Prostate gland (tissue), 2 donors: ENCODE measurements around the gene LRRC71. TPM values are rescaled to one million over a fixed set of nuclear protein-coding genes. Genes with fewer than 3 reads are reported as not detected.
A peak's percentile ranks its signal among the peaks of the same experiment; 100 is the strongest.

Source experiments
- DNase-seq: peaks from one replicate; pipeline ENCODE4 v3.0.0-alpha.2; 2019; ENCODE audit warnings: low spot score
- H3K27ac ChIP-seq, 2 donors: fragments of 200-600 bp; sonication (generic); 2 replicates each; pipeline ENCODE4 v1.5.1; 2017 to 2019
- H3K27me3 ChIP-seq: fragments of 200-600 bp; sonication (generic); replicated peaks from 2 replicates; pipeline ENCODE4 v1.5.1; 2019; ENCODE audit not compliant: insufficient read depth
- H3K36me3 ChIP-seq, 2 donors: fragments of 200-600 bp; sonication (generic); 1 replicate in 1 of 2; 2 replicates in 1 of 2; pipeline versions ENCODE4 v1.5.1 to v1.8.1; 2017 to 2019
- H3K4me1 ChIP-seq: fragments of 200-600 bp; sonication (generic); replicated peaks from 2 replicates; pipeline ENCODE4 v1.5.1; 2019
- H3K4me3 ChIP-seq, 2 donors: fragments of 200-600 bp; sonication (generic); 2 replicates each; pipeline ENCODE4 v1.5.1; 2017 to 2019
- H3K9me3 ChIP-seq: fragments of 200-600 bp; sonication (generic); 2 replicates; pipeline ENCODE4 v1.5.1; 2017
- POLR2A ChIP-seq: fragments of 450-650 bp; IDR thresholded peaks from one replicate; pipeline ENCODE4 v1.6.1; 2016; ENCODE audit warnings: antibody characterized with exemption, mild to moderate bottlenecking
- POLR2AphosphoS5 ChIP-seq: sonication (generic); formaldehyde crosslinking; IDR thresholded peaks from one replicate; pipeline ENCODE4 v1.6.1; 2017; ENCODE audit warnings: antibody characterized with exemption
- WGBS: methylation state at CpG from one replicate; pipeline ENCODE4 v1.1.5; 2018; 5-methylcytosine and 5-hydroxymethylcytosine counted together
- intact Hi-C: fragments of 100-400 bp; cut with DNase I; formaldehyde crosslinking; loops from one replicate; pipeline ENCODE4 v1.14.2; 2022
- total RNA-seq, 2 donors: library from RNA; depleted of rRNA; stranded (reverse); fragments of >200 nt; gene quantifications; one replicate each; pipeline ENCODE4 v1.1.0, GENCODE V29; 2016
- TF ChIP-seq, protein P1 (sequence below), 4 experiments: fragments of 200-600 bp in 2 of 4; fragments of 450-650 bp in 2 of 4; sonication (generic) in 2 of 4; IDR thresholded peaks; 1 replicate in 3 of 4; 2 replicates in 1 of 4; pipeline ENCODE4 v1.5.1; 2016 to 2019; ENCODE audit warnings: antibody characterized with exemption in 4 of 4, mild to moderate bottlenecking in 2 of 4, moderate library complexity in 2 of 4

Gene LRRC71
- total RNA-seq = 1 to 10 TPM in 1 of 2 donors, not detected in 1; 3.7 TPM

DNA sequence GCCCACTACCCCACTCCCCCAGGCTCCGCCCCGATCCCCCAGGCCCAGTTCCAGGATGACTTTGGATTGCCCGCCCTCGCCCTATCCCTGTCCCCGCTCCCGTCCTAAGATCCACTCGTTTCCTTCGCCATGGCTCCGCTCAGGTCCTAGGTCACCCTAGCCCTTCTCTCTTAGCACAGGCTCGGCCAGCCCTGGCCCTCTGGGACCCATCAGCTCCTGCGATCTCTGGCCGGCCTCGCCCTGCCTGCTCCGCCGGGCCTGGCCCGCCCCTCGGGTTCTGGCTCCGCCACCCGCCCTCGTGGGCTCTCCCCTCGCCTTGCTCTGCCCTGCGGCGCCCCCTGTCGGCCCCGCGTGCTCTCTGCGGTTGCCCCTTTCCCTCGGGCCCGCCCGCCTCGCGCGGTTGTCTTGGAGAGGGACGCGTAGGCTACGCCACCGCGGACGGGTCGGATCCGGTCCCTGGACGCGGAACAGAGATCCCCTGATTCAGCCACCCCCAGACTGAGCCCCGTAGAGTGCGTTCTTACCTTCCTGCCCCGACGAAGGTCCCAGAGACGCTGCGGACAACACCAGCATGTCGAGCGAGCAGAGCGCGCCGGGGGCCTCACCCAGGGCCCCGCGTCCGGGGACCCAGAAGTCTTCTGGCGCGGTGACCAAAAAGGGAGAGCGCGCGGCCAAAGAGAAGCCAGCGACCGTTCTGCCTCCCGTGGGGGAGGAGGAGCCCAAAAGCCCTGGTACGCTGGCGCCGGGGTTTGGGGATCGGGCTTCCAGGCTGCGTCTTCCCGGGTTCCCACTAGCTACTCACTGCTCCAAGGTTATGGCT lies at the start of gene LRRC71:
Gene LRRC71, plus strand, starts transcription at position 400 of the 820 bp plus-strand sequence. Its CDS starts 172 bp downstream, at position 572.
- H3K9me3 ChIP-seq = no peaks in the 10 kb centered on the region
- intact Hi-C loops = no loop called here
- no peaks in the 10 kb centered on the region for H3K4me1 ChIP-seq
- H3K27ac ChIP-seq = no peak within 1 kb of the TSS
- no peaks in the 10 kb centered on the region for H3K36me3 ChIP-seq
- 6% methylated on average over 70 of the region's 71 CpGs for WGBS
- H3K27me3 ChIP-seq = no peaks in the 10 kb centered on the region
- TF ChIP-seq POLR2AphosphoS5 (no peak), POLR2A (no peak)
- TF ChIP-seq, protein P1, sequence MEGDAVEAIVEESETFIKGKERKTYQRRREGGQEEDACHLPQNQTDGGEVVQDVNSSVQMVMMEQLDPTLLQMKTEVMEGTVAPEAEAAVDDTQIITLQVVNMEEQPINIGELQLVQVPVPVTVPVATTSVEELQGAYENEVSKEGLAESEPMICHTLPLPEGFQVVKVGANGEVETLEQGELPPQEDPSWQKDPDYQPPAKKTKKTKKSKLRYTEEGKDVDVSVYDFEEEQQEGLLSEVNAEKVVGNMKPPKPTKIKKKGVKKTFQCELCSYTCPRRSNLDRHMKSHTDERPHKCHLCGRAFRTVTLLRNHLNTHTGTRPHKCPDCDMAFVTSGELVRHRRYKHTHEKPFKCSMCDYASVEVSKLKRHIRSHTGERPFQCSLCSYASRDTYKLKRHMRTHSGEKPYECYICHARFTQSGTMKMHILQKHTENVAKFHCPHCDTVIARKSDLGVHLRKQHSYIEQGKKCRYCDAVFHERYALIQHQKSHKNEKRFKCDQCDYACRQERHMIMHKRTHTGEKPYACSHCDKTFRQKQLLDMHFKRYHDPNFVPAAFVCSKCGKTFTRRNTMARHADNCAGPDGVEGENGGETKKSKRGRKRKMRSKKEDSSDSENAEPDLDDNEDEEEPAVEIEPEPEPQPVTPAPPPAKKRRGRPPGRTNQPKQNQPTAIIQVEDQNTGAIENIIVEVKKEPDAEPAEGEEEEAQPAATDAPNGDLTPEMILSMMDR (IDR thresholded peaks at IDR 0.05) = peak in 3 of 4 experiments; percentile 74 to 85 (median 81)
- H3K4me3 ChIP-seq = no peak within 1 kb of the TSS
- peak; percentile 50 for DNase-seq

DNA sequence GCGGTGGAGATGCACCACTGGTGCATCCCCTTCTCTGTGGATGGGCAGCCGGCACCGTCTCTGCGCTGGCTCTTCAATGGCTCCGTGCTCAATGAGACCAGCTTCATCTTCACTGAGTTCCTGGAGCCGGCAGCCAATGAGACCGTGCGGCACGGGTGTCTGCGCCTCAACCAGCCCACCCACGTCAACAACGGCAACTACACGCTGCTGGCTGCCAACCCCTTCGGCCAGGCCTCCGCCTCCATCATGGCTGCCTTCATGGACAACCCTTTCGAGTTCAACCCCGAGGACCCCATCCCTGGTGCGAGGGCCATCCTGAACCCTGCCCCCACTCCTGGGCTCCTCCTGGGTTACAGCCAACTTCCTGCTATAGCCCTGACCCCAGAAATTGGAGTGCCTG lies 46.8 kb upstream of the LRRC71 start:
- Histone ChIP-seq H3K9me3 (no peaks in the 10 kb centered on the region), H3K4me3 (no peak overlapping the region), H3K27ac (no peak overlapping the region), H3K4me1 (no peaks in the 10 kb centered on the region), H3K36me3 (no peaks in the 10 kb centered on the region), H3K27me3 (peaks cover 2% of the 10 kb centered on the region)
- no peak for DNase-seq
- no peak for TF ChIP-seq POLR2A
- TF ChIP-seq, protein P1 (IDR thresholded peaks at IDR 0.05) = no peak
- no peak for TF ChIP-seq POLR2AphosphoS5
- 91% methylated on average over 14 of the region's 18 CpGs for WGBS
- intact Hi-C loops = no loop called here

DNA sequence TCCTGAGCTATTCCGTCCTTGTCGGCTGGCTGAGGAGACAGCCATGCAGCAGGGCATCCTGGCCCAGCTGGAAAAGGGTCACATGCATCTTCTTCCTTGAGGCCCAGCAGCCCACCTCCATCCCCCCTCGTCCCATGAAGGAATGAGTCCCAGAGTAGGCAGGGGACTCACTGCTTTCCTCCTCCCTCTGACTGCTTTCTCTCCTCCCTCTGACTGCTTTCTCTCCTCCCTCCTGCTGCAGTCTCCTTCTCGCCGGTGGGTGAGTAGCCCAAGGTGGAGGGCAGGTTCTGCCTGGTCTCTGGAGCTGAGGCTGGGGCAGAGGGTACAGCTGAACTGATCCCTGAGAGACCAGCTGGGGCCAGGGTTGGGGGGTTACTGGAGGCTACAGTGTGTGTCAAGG lies 46.3 kb upstream of the LRRC71 start:
- intact Hi-C loops = no loop called here

DNA sequence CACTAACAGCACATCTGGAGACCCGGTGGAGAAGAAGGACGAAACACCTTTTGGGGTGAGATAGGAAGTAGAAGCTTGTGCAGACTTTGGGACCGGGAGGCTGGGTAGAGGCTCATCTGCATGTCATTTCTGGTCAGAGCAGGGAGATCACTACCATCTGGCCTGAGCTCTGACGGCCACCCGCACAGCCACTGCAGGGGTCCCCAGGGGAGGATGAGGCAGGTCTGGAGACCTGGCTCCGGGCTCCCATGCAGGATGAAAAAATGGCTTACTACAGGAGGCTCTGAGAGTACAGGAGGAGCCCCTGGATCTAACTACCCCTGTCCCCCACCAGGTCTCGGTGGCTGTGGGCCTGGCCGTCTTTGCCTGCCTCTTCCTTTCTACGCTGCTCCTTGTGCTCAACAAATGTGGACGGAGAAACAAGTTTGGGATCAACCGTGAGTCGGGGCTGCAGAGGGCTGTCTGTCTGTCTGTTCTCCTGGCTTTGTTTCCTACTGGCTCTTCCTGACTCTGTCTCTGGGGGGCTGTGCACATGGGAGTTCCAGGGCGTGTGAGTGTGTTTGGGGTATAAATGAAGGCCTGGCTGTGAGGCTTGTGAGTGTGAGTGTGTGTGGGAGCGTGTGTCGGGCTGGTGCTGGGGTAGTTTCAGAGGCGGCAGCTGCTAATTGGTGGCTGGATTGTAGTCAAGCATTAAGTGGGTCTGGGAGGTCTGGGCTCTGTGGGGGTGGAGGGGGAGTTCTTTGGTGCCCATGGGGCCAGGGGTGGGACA lies 45.7 kb upstream of the LRRC71 start:
- TF ChIP-seq, protein P1 (IDR thresholded peaks at IDR 0.05) = no peak
- no peak for TF ChIP-seq POLR2AphosphoS5
- TF ChIP-seq POLR2A = no peak
- Histone ChIP-seq H3K27me3 (peaks cover 2% of the 10 kb centered on the region), H3K36me3 (no peaks in the 10 kb centered on the region), H3K9me3 (no peaks in the 10 kb centered on the region), H3K4me3 (no peak overlapping the region), H3K27ac (no peak overlapping the region), H3K4me1 (no peaks in the 10 kb centered on the region)
- 84% methylated on average over 16 of the region's 16 CpGs for WGBS
- DNase-seq = no peak
- intact Hi-C loops = no loop called here

More for the DNA sequence above, 46.3 kb upstream of the LRRC71 start:
- Histone ChIP-seq H3K4me1 (no peaks in the 10 kb centered on the region), H3K36me3 (no peaks in the 10 kb centered on the region), H3K27me3 (peaks cover 2% of the 10 kb centered on the region), H3K9me3 (no peaks in the 10 kb centered on the region), H3K27ac (no peak overlapping the region), H3K4me3 (no peak overlapping the region)
- no peak for DNase-seq
- 93% methylated on average over 5 of the region's 5 CpGs for whole genome bisulfite sequencing
- TF ChIP-seq, protein P1 (IDR thresholded peaks at IDR 0.05) = no peak
- TF ChIP-seq POLR2A (no peak), POLR2AphosphoS5 (no peak)
